Measurements from ENCODE around the gene SLC1A2. TPM values are rescaled to one million over a fixed set of nuclear protein-coding genes. Genes with fewer than 3 reads are reported as not detected.

The SLC1A2 gene
- total RNA-seq, 1 donor from 2014 or later = 0.25 TPM

DNA sequence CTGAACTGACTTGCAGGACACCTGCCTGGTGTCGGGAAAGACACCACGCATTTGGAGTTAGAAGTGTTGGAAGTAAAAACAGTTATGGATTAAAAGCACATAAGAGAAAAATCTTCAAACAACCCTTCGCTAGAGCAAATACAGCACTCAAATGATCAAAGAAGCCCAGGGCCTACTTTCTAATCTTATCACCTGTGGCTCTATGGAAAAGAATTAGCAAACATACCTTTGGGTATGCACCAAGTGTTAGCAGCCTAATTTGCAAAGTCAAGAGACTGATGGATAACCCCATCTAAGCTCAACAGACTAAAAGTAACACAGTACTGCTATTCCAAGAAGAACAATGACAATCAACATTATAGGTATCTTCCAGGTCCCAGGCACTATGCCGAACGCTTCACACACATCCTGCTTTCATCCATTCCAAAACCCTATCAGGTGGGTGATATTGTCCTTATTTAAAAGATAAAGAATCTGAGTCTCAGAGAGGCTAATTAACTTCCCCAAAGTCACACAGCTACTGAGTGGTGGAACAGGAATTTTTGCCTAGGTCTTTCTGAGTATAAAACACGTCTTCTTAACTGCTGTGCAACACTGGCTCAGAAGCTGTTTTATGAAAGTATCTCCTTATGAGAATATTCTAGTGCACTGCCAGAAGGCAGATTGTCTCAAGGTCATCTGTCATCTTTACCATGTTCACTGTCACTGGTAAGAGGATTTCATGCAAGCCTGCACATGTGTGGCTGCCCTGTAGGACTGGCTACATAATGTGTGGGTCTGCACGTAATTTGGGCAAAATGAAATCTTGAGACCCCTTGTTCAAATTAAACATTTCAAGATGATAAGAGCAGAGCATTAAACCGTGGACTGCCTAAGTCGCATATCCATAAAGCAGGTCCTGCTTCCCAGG lies 16.4 kb downstream of the SLC1A2 start:
- Mint-ChIP-seq H3K9me3 (ENCODE audit: unreplicated experiment) (peaks cover 2% of the 10 kb centered on the region), H3K4me3 (ENCODE audit: unreplicated experiment) (no peak overlapping the region), H3K4me1 (ENCODE audit: low read depth, unreplicated experiment) (no peaks in the 10 kb centered on the region), H3K36me3 (ENCODE audit: low read depth, unreplicated experiment) (no peaks in the 10 kb centered on the region), H3K27me3 (ENCODE audit: low read depth, unreplicated experiment) (peaks cover 13% of the 10 kb centered on the region), H3K27ac (ENCODE audit: unreplicated experiment) (no peak overlapping the region)
- Histone ChIP-seq H4K20me1 (ENCODE audit: insufficient read depth, low read length) (no peaks in the 10 kb centered on the region), H3K9me3 (ENCODE audit: insufficient read depth, low read depth, low read length) (no peaks in the 10 kb centered on the region), H3K27ac (ENCODE audit: low read depth, low read length) (no peak overlapping the region), H3K27me3 (ENCODE audit: insufficient read depth, low read length) (no peaks in the 10 kb centered on the region), H3K36me3 (ENCODE audit: insufficient read depth, low read length) (no peaks in the 10 kb centered on the region), H3K4me2 (ENCODE audit: low read length) (no peak overlapping the region), H3K4me1 (ENCODE audit: insufficient read depth, low read length) (no peaks in the 10 kb centered on the region), H2AFZ (ENCODE audit: low read depth, low read length) (no peak overlapping the region), H3K79me2 (ENCODE audit: insufficient read depth, low read length) (no peaks in the 10 kb centered on the region), H3K9ac (ENCODE audit: low read length) (no peak overlapping the region), H3K4me3 (ENCODE audit: insufficient read depth, low read depth, low read length) (no peak overlapping the region)
- no peak for FAIRE-seq
- no peak for TF ChIP-seq EZH2 (IDR thresholded peaks at IDR 0.05; ENCODE audit: insufficient read depth, low read length)
- TF ChIP-seq, protein P1, sequence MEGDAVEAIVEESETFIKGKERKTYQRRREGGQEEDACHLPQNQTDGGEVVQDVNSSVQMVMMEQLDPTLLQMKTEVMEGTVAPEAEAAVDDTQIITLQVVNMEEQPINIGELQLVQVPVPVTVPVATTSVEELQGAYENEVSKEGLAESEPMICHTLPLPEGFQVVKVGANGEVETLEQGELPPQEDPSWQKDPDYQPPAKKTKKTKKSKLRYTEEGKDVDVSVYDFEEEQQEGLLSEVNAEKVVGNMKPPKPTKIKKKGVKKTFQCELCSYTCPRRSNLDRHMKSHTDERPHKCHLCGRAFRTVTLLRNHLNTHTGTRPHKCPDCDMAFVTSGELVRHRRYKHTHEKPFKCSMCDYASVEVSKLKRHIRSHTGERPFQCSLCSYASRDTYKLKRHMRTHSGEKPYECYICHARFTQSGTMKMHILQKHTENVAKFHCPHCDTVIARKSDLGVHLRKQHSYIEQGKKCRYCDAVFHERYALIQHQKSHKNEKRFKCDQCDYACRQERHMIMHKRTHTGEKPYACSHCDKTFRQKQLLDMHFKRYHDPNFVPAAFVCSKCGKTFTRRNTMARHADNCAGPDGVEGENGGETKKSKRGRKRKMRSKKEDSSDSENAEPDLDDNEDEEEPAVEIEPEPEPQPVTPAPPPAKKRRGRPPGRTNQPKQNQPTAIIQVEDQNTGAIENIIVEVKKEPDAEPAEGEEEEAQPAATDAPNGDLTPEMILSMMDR (IDR thresholded peaks at IDR 0.05; ENCODE audit: insufficient read depth, low read depth, low read length) = no peak
- DNase-seq (ENCODE audit: low read depth) = no peak

DNA sequence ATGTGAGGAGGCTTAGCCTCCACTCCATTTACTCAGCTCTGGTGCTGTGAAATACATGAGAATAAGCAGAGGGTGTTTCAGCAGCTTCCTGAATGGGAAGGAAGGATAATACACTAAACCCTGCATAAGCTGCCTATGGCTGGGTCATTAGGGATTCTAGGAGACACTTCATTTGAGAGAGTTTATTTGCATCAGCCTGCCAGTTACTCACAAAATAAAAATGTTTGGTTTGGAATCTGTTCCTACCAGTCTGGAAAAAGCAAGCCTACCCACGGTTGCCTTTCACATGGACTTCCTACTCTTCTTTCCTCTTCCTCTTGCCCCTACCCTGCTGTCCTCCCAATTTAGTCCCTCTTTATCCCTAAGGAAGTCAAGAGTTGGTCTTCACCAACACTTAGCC lies 20.5 kb downstream of the SLC1A2 start:
- no peak overlapping the region for H3K27ac ChIP-seq (ENCODE audit: low read depth, low read length)
- no peaks in the 10 kb centered on the region for H3K4me1 ChIP-seq (ENCODE audit: insufficient read depth, low read length)
- no peaks in the 10 kb centered on the region for H3K79me2 ChIP-seq (ENCODE audit: insufficient read depth, low read length)
- H3K27me3 Mint-ChIP-seq (ENCODE audit: low read depth, unreplicated experiment) = peaks cover 16% of the 10 kb centered on the region
- H3K4me1 Mint-ChIP-seq (ENCODE audit: low read depth, unreplicated experiment) = no peaks in the 10 kb centered on the region
- no peak overlapping the region for H2AFZ ChIP-seq (ENCODE audit: low read depth, low read length)
- H3K36me3 Mint-ChIP-seq (ENCODE audit: low read depth, unreplicated experiment) = no peaks in the 10 kb centered on the region
- no peak overlapping the region for H3K27ac Mint-ChIP-seq (ENCODE audit: unreplicated experiment)
- H3K4me3 Mint-ChIP-seq (ENCODE audit: unreplicated experiment) = no peak overlapping the region
- no peak overlapping the region for H3K4me3 ChIP-seq (ENCODE audit: insufficient read depth, low read depth, low read length)
- H3K4me2 ChIP-seq (ENCODE audit: low read length) = no peak overlapping the region
- no peaks in the 10 kb centered on the region for H3K27me3 ChIP-seq (ENCODE audit: insufficient read depth, low read length)
- no peaks in the 10 kb centered on the region for H3K36me3 ChIP-seq (ENCODE audit: insufficient read depth, low read length)
- no peak for TF ChIP-seq EZH2 (IDR thresholded peaks at IDR 0.05; ENCODE audit: insufficient read depth, low read length)
- TF ChIP-seq, protein P1 (IDR thresholded peaks at IDR 0.05; ENCODE audit: insufficient read depth, low read depth, low read length) = no peak
- no peaks in the 10 kb centered on the region for H4K20me1 ChIP-seq (ENCODE audit: insufficient read depth, low read length)
- H3K9ac ChIP-seq (ENCODE audit: low read length) = no peak overlapping the region
- H3K9me3 ChIP-seq (ENCODE audit: insufficient read depth, low read depth, low read length) = no peaks in the 10 kb centered on the region
- FAIRE-seq (no peak), DNase-seq (ENCODE audit: low read depth) (no peak)
- peaks cover 4% of the 10 kb centered on the region for H3K9me3 Mint-ChIP-seq (ENCODE audit: unreplicated experiment)

DNA sequence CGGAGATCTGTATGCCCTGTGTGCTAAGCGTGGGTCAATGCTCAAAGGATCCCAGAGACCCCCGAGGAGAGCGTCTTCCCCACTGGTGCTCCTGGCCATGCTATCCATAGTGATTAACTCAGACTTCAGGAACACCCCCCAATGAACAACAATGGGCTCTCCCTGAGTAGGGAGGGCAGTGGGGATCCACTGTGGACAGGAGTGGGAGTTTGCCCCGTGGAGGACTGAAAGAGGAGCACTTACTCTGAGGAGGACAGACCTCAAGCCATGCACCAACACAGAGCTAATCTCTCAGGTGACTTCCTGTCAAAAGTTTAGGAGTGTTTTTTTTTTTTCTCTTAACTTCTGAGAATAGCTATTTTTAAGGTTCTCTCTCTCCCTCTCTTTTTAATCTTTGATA lies 24.4 kb downstream of the SLC1A2 start:
- H3K9me3 Mint-ChIP-seq (ENCODE audit: unreplicated experiment) = peaks cover 4% of the 10 kb centered on the region
- H3K4me3 Mint-ChIP-seq (ENCODE audit: unreplicated experiment) = no peak overlapping the region
- peaks cover 14% of the 10 kb centered on the region for H3K4me1 ChIP-seq (ENCODE audit: insufficient read depth, low read length)
- H3K9ac ChIP-seq (ENCODE audit: low read length) = no peak overlapping the region
- DNase-seq (ENCODE audit: low read depth) (no peak), FAIRE-seq (no peak)
- no peaks in the 10 kb centered on the region for H3K4me1 Mint-ChIP-seq (ENCODE audit: low read depth, unreplicated experiment)
- no peaks in the 10 kb centered on the region for H3K27me3 ChIP-seq (ENCODE audit: insufficient read depth, low read length)
- H3K9me3 ChIP-seq (ENCODE audit: insufficient read depth, low read depth, low read length) = no peaks in the 10 kb centered on the region
- no peaks in the 10 kb centered on the region for H3K79me2 ChIP-seq (ENCODE audit: insufficient read depth, low read length)
- no peak overlapping the region for H3K4me3 ChIP-seq (ENCODE audit: insufficient read depth, low read depth, low read length)
- no peak for TF ChIP-seq EZH2 (IDR thresholded peaks at IDR 0.05; ENCODE audit: insufficient read depth, low read length)
- TF ChIP-seq, protein P1 (IDR thresholded peaks at IDR 0.05; ENCODE audit: insufficient read depth, low read depth, low read length) = no peak
- H3K27ac ChIP-seq (ENCODE audit: low read depth, low read length) = no peak overlapping the region
- no peak overlapping the region for H2AFZ ChIP-seq (ENCODE audit: low read depth, low read length)
- H3K36me3 ChIP-seq (ENCODE audit: insufficient read depth, low read length) = no peaks in the 10 kb centered on the region
- no peaks in the 10 kb centered on the region for H4K20me1 ChIP-seq (ENCODE audit: insufficient read depth, low read length)
- no peak overlapping the region for H3K27ac Mint-ChIP-seq (ENCODE audit: unreplicated experiment)
- H3K27me3 Mint-ChIP-seq (ENCODE audit: low read depth, unreplicated experiment) = peaks cover 27% of the 10 kb centered on the region
- no peaks in the 10 kb centered on the region for H3K36me3 Mint-ChIP-seq (ENCODE audit: low read depth, unreplicated experiment)
- no peak overlapping the region for H3K4me2 ChIP-seq (ENCODE audit: low read length)
